Activated CD4-positive, CD25-positive, alpha-beta regulatory T cell treated with anti-CD3 and anti-CD28 coated beads, Interleukin-2, amount 50 U/mL, for 72 hours (primary cell): ENCODE results near the gene TBC1D22A.
"Not testable (repeated sequence)": the region's sequence is repeated elsewhere in the genome, so short reads cannot be mapped to it uniquely, and the experiment has no call there.

ENCODE experiments used
- DNase-seq: peaks from one replicate; pipeline ENCODE4 v3.0.0; 2021

Gene TBC1D22A

DNA sequence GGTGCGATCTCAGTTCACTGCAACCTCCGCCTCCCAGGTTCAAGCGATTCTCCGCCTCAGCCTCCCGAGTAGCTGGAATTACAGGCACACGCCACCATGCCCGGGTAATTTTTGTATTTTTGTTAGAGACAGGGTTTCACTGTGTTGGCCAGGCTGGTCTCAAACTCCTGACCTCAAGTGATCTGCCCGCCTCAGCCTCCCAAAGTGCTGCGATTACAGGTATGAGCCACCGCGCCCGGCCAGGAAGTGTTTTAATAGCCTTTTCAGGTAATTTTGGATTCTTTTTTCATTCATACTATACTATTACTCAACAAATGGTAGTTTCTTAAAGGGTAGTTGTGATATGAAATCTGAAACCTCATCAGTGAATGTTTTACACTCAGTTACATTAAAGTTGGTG, 216.2 kb downstream of the TBC1D22A start:
- not testable (repeated sequence) for DNase-seq

DNA sequence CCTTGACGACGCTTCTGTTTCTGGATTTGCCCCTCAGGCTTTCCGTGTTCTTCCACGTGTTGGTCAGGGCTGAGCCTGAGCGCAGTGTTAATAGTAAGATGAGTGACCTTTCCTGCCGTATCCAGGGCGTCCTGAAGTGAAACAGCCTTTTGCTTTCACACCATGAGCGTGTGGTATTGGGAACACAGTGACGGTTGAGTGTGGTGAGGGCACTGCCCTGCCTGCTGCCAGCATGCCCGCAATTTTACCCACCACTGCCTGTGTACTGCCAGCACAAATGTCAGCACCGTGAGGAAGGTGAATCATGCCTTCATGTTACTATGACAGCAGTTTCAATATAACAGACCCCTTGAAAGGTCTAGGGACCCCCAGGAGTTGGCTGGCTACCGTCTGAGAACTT, 217.1 kb downstream of the TBC1D22A start:
- no peak for DNase-seq

DNA sequence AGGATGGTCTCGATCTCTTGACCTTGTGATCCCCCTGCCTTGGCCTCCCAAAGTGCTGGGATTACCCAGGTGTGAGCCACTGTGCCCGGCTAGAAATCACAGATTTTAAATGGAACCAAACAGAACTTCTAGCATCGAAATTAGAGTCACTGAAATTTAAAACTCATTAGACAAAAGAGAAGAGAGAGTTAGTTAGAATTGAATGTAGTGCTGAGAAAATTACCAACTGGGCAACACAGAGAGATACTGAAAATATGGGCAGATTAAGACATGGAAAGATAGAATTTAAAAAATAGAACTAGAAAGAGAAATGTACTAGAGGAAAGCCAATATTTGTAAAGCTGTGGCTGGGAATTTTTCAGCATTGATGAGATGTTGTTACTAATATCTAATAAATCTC, 217.9 kb downstream of the TBC1D22A start:
- DNase-seq, result no peak

DNA sequence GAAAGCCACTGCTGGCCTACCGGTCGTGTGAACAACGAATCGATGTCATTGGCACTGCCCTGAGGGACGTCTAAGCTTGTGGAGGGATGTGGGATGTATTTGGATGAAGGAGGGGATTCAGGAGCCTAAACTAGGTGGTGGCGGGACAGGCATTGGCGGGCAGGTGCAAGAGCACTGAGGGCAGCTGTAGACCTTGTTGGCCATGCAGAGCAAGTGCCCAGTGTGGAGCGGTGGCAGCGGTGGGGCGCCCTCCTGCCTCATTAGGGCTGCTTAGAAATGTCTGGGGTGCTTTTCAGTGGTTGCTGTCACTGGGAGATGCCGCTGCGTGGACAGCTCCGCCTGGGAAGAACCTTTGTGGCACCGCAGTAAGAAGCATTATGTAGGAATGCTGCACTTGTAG, 220.2 kb downstream of the TBC1D22A start:
- no peak for DNase-seq

DNA sequence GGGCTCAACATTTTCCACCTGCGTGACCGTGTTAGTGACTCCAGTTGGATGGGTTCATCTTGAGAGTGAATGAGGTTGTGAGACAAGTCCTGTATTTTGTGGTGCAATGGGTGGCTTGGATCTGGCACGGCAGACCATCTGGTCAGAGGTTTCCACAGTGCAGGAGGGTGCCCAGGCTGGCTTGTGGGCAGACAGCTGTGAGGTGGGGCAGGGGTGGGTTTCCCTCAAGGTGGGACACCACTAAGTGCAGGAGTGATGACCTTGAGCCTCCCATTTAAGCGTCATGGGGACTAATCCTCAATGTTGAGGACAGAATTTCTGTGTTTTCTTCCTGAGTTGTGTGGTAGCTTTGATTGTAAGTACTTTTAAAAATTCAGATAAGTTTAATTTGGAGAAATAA, 220.6 kb downstream of the TBC1D22A start:
- DNase-seq, result no peak

DNA sequence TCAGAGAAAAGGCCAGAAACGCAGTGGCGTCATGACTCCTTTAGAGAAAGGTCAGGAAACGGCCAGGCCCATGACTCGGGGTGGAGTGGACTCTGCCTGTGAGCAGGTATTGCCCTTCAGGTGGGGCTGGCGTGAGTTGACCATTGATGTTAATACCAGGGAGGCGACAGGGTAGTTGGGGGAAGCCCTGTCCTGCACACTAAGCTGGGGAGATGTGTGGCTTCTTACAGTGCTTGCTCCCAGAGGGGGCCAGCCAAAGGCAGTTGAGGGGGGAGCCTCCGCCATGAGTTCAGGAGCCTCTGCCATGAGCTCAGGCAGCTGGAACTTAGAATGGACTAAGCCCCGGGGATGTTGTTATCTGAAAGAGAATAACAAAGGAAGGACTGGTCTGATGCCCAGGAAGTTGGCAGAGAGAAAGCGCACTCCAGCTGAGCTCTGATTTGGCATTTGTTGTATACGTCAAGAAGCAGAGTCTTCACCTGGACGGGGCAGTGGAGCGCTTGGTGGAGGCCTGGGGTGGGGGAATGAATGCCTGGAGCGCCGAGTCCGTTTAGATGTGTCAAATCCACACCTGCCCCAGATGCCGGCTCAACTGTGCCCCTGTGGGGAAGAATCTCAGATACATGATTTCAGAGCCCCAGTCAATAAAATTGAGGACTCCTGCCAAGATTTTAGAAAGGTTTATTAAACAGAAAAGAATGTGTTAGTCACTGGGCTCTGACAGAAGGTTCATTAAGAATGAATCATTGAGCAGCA, 222.5 kb downstream of the TBC1D22A start:
- no peak for DNase-seq

DNA sequence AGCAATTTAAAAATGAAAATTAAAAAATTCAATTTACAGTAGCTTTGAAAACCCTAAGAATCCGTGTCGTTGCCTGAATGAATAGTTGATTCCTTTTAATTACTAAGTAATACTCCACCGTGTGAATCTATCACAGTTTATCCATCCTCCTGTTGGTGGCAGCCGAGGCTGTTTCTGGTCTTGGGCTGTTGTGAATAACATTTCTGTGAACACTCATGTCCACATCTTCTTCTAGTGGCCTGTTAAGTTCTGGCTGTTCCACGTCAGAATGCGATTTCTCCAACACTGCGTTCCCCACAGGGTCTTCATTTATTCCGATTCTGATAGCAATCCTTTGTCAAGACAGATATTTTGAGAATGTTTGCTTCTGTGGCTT, 223.0 kb downstream of the TBC1D22A start:
- DNase-seq, result no peak

DNA sequence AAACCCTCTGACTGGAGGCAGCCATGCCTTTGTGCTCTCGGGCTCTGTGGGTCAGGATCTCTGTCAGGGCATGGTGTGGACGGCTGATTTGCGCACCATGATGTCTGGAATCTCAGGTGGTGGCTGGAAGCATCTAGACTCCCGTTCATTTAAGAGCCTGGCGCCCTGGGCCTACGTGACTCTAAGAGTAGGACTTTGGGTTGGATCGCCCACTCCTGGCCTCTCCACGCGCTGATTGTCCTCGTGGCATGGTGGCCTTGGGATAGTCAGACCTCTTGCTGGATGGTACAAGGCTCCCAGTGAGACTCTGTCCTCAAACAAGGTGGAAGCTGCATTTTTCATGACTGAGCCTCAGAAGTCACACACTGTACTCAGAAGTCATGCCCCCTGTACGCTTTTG, 224.3 kb downstream of the TBC1D22A start:
- DNase-seq, result no peak

DNA sequence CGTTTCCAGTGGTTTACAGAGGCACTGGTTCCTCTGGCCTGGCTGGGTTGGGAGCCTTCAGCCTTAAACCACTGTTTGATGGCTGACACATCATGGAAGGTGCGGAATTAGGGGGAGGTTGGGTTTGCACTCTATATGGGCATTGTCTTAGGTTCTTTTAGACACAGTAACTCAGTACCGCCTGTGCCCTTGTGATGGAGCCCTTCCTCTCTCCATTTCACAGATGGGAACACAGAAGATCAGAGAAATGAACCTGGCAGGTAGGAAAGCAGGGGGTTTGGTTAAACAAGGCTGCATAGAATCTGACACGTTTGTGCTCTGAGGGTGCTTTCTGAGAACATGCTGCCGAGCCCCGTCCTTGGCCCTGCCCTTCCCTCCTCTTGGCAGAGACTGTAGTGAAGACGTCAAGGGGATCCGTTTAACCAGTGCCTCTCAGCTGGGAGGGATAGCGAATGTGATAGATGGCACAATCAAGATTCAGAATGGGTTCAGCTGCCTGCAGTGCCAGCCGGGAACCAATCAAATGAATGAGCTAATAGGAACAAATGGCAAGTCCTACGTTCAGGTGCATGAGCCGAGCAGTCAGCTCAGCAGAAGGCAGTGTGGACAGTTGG, 228.6 kb downstream of the TBC1D22A start:
- DNase-seq, result no peak

DNA sequence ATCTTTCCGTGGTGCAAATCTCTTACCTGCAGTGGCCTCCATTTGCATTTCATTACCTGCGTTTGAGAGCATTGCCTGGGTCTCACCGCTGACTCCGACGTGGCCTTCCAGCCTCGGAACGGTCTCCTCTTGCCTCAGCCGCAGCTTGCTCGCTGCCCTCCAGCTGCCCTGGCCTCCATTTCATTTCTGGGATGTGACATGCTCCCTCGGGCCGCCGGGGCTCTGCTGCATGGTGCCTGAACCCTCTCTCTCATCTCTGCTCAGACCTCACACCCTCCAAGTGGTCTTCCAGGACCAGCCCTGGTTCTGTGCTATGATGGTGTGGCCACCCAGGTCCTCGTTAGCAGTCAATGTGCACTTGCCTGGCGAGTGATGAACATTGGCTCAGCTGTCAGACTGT, 229.2 kb downstream of the TBC1D22A start:
- no peak for DNase-seq

DNA sequence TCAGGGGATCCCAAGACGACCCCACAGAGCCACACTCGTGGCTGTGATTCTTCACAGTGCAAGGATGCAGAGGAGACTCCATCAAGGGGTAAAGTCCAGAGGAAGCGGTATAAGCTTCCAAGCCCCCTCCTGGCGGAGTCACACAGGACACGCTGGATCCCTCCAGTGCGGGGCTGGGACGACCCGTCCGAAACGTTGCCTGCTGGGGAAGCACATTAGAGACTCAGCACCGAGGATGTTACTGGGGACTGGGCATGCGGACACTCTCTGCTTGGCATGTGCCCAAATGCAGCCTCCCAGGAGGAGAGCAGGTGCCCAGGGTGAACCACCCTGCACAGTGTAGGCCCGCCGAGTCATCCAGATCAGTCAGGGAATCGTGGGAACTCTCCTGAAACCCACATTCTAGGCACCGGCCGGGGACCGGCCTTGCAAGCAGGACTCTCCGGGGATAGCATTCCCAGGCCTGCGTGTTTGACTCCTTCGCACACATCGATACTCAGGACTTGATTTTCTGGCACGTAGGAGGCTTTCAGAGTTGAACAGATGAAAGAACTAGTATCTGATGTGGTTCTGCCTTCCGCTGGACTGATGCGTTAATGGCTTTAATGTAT, 229.8 kb downstream of the TBC1D22A start:
- DNase-seq, result no peak

DNA sequence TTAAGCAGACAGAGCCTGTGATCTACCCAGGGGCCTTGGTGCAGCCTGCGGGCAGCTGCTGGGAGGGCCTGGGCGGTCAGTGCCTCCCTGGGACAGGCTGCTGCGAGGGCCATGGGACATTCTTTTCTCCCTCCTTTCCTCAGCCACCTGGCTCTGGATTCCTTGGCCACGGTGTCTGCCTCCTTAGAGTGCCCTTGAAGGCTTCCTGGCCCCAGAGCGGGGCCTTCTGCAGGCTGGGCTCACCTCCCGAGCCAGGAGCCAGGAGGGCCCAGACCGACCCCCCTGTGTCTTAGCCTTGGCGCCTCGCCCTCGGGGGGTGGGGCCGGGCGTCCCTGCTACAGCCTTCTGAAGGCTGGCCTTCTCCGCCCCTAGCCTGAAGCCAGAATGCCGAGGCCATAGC, 231.2 kb downstream of the TBC1D22A start:
- DNase-seq, result no peak

DNA sequence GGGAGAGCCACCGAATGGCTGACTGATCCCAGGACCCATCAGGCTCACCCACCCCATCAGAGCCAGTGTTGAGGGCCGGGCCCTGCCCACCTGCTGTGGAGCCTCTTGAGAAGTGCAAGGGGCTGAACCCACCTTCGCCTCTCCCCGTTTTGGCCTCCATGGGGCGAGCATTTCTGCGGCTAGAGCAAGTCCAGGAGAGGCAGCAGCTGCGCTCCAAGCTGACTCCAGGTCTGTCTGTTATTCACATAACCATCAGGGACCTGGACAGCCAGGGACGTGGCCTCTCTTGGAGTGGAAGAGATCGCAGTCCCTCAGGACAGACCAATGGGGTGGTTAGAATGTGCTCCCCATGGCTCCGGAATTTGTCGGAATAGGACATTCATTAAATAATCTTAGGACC, 231.8 kb downstream of the TBC1D22A start:
- DNase-seq, result no peak

DNA sequence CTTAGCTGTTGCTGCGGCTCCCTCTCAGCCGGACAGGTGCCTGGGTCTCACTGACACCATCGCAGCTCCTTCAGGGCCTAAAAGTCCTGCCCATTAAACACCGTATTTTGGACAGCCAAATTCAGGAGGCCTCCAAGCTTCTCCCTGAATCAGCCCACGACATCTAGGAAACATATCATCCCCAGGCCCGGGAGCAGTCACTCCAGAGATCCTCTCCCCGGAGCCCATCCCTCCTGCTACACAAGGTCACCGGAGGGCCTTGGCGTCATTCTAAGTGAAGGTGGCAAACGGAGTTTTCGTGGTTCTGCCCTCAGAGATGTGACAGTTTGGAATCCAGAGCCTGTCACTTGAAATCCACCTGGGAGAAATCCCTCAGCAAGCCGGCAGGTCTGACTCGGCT, 232.5 kb downstream of the TBC1D22A start:
- DNase-seq, result no peak

DNA sequence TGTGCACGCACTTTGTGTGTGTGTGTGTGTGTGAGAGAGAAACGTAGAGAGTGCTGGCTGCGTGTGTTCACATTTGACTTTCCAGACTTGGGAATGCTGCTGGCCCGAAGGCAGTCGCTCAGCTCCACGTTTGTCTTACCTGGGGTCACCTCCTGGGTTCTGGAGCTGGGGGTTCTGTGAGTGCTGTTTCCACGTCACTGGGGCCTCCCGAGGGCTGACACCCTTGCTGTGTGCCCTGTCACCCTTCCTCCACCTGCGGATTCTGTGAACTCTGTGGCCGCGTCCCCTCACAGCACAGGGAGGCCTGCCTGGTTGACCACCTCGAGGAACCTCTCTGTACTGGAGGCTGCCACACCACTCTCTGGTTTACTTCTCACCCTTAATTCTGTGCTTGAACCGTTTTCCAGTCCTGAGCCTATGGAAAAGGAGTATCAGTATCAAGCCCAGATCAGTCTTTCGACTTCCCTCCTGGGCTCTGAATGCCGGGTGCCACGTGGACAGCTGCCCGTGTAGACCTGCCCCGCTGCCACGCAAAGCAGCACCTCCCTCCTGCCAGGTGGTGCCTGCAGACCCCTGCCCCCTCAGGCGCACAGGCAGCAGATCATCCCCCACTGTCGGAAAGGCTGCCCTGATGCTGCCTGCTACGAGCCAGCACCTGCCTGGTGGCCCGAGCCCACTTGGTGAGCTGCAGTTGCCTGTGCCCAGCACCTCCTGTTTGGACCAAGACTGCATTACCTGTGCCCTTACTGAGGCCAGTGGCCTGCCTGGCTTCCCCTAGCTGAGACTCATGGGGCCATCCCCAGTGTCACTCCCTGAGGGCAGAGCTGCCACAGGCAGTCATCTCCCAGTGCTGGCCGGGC, 233.3 kb downstream of the TBC1D22A start:
- no peak for DNase-seq

DNA sequence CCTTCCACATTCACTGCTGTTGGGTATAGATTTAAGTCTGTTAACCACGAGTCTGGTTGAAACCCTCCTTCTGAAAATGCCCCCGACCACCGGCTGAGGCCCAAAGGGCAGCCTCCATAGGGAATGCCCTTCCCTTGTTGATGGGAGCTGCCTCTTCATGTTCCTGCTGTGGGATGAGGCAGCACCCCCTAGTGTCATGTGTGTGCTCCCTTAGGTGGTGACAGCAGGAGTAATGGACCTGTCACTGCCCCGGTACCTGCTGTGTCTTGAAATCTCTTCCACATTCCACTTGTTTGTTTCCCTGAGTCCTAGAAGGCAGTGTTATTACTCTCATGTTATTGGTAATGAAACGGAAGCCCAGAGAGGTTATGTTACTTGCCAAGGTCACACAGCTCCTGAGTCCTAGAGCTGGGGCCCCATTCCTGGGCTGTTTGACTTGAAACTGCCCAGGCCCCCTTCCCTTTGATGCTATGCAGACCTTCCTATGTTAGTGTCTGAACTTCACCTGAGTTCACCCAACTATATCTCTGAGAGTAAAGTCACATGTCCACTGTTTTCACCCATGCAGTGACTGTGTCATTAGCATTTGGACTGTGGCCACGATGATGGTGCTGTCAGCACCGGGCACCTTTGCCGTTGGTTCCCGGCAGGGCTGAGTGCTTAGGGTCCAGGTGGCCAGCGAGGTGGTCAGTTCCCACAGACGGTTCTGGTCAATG, 234.3 kb downstream of the TBC1D22A start:
- DNase-seq, result no peak

DNA sequence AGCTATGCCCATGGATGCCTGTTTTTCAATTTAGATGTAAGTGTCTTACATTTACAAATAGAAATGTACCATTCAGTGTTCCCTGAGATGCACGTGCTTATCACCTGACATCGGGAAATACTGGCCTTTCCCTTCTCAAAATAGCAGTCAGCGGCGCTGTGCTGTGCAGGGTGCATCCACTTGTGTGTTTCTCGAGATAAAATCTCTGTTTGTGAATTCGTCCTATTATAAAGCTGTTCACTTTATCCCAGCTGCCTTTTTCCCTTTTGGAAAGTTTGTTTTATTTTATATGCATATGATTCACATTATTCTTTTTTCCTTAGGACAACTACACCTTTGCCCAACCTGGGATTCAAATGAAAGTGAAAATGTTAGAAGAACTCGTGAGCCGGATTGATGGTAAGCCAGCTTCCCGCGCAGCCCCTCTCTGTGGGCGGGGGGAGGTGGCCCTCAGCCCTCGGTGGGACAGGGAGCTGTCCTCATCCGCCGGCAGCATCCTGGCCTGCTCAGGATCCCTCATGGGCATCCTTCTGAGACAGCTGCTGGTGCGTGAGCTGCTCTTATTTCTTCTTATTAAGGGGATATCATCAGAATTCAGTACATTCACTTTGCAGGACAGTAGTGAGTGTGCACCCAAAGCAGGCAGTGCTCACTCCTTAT, 235.0 kb downstream of the TBC1D22A start:
- DNase-seq, result no peak

DNA sequence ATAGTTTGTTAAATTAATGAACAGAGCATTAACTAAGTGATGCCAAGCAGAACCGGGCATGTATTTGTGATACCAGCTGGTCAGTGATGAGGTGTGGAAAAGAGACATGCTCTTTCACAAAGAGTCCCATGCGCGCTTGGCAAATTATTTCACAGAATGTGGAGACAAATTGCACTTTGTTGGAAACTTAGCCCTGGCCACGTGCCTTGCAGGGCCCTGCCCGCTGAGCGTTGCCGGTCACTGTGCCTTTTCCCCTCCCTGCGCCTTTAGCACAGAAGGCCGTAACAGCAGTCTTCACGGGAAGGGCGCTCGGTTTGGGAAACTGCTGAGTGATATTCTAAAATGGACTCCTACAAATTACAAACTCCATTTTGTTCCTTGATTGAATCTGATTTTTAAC, 235.9 kb downstream of the TBC1D22A start:
- DNase-seq, result no peak

DNA sequence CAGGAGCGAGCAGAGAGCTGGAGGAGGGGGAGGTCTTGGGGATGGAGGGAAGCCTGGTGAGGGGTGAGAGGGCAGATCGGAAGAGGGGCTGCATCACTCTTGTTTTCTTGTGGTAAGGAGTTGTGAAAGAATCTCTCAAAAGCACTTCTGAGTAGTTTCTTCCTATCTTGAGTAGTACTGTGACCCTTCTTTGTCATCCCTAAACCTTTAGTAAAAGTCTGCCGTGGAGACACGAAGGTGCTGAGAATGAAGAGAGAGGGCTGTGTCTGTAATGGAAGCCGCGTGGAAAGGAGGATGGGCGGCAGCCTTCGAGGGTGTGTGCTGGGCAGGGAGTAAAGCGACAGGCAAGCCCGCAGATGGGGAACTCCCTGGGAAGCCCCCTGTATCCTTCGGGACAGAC, 237.8 kb downstream of the TBC1D22A start:
- DNase-seq, result no peak

DNA sequence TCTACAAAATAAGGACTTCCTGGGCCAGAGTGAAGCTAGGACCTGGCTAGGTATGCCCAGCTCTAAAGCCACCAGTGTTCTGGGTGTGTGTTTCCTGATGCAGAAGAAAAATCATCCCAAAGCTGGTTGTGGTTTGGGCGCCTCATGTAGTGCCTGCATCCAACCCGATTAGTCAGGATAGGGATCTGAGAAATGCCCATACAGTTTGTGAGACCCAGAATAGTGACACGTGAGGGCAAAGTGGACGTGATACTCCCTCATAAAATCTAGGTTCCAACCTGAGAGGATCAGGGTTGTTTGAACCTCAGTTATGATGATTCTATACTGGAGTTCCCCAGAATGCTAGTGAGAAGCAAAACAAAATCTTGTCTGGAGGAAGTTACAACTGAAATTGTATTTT, 238.4 kb downstream of the TBC1D22A start:
- no peak for DNase-seq

DNA sequence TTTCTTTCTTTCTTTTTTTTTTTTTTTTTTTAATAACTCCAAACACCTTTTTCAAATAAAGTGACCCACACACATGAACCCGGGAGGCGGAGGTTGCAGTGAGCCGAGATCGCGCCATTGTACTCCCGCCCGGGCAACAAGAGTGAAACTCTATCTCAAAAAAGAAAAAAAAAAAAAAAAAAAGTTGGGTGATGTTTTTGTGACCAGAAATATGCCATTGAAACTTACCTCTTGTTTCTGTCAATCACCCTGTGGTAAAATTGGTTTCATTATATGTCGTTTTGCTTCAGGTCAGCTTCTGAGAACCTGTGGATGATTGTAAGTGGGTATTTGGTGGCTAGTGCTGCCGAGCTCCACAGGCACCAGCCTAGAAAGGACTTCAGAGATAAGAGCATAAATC, 238.8 kb downstream of the TBC1D22A start:
- no peak for DNase-seq

DNA sequence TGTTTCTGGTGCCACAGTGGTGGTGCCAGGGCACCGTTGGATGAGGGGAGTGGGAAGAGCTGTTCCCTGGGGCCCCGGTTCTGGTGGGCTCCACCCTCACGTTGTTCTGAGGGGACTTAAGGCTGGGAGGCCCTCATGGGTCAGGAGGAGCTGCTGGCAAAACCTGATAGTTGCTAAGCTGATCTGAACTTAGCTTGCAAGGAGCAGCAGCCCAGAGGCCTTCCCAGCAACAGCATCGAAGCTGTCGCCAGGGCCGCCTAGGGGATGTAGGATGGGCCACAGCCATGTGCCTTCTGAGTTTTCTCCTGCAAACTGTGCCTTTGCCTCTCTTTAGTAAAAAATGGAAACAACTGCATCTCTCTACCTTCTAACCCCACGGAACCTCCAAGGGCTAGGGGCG, 240.2 kb downstream of the TBC1D22A start:
- DNase-seq, result no peak
